H1 (cell line): ENCODE data around the gene CIB4. TPM values are rescaled to one million over a fixed set of nuclear protein-coding genes. Genes with fewer than 3 reads are reported as not detected.

Experiments used
- BCL11A ChIP-seq, 2 experiments: IDR thresholded peaks; one replicate each; pipeline ENCODE4 v1.6.1; 2011; ENCODE audit warnings: low read depth in 2 of 2, low read length in 2 of 2, mild to moderate bottlenecking in 2 of 2
- CBX8 ChIP-seq: fragments of 300-800, 300-1000 bp; sonication (generic); IDR thresholded peaks from 2 replicates; pipeline ENCODE4 v1.7.1; 2016; ENCODE audit warnings: low read depth, low read length, borderline replicate concordance
- CEBPB ChIP-seq: IDR thresholded peaks from 2 replicates; pipeline ENCODE4 v1.6.1; 2012; ENCODE audit warnings: low read depth, low read length
- CHD7 ChIP-seq: fragments of 300-600 bp; sonication (generic); IDR thresholded peaks from 2 replicates; pipeline ENCODE4 v1.7.1; 2012; ENCODE audit warnings: low read length, moderate library complexity, mild to moderate bottlenecking, inconsistent platforms; ENCODE audit not compliant: insufficient replicate concordance
- CTBP2 ChIP-seq: IDR thresholded peaks from 2 replicates; pipeline ENCODE4 v1.7.0; 2011; ENCODE audit warnings: borderline replicate concordance, mild to moderate bottlenecking, moderate library complexity, mixed read lengths, low read length; ENCODE audit not compliant: insufficient read depth, insufficient read length
- HDAC2 ChIP-seq, 2 experiments: fragments of 300-600 bp in 1 of 2; sonication (generic) in 1 of 2; IDR thresholded peaks; 2 replicates each; pipeline ENCODE4 v1.6.1; 2011 to 2012; ENCODE audit warnings: low read depth in 2 of 2, low read length in 2 of 2, mild to moderate bottlenecking in 2 of 2, moderate library complexity in 2 of 2, borderline replicate concordance in 1 of 2, inconsistent platforms in 1 of 2
- POU5F1 ChIP-seq: IDR thresholded peaks from 2 replicates; pipeline ENCODE4 v1.6.1; 2011; ENCODE audit warnings: low read depth, mild to moderate bottlenecking, low read length, moderate library complexity
- SIN3A ChIP-seq, 2 experiments: IDR thresholded peaks in 1 of 2; conservative IDR thresholded peaks in 1 of 2; 2 replicates each; pipeline ENCODE4 v1.6.1; 2011 to 2012; ENCODE audit warnings: low read length in 2 of 2, improper control_type of control experiment in 1 of 2, low read depth in 1 of 2, mild to moderate bottlenecking in 1 of 2
- SIX5 ChIP-seq: IDR thresholded peaks from 2 replicates; pipeline ENCODE4 v1.6.1; 2011; ENCODE audit warnings: mild to moderate bottlenecking, low read depth, low read length
- SP4 ChIP-seq: IDR thresholded peaks from 2 replicates; pipeline ENCODE4 v1.6.1; 2012; ENCODE audit warnings: low read length, inconsistent platforms
- ZNF274 ChIP-seq: IDR thresholded peaks from 2 replicates; pipeline ENCODE4 v1.7.0; 2012; ENCODE audit warnings: low read length, borderline replicate concordance; ENCODE audit errors: extremely low read depth
- polyA plus RNA-seq, 7 experiments: library from polyadenylated mRNA; depleted of rRNA in 3 of 7; stranded (reverse) in 5 of 7; unstranded in 2 of 7; fragments of >200 nt in 5 of 7; fragments of 200-250 nt in 2 of 7; gene quantifications; 1 replicate in 5 of 7; 2 replicates in 1 of 7; 4 replicates in 1 of 7; pipeline versions ENCODE4 v1.2.1 to v1.2.3, GENCODE V29; 2011 to 2013; ENCODE audit warnings: missing spikeins in 2 of 7, mixed read lengths in 2 of 7
- total RNA-seq: library from RNA; stranded (reverse); fragmentation: NEBNext Ultra II Directional; extraction: Animal tissue kit (Norgen Biotek cat#: 25700); gene quantifications from 2 replicates; pipeline ENCODE4 v1.2.1, GENCODE V29; 2021

Gene CIB4
- total and polyA plus RNA-seq, 2 of the 8 experiments (the other 6 are each of a cell fraction or from before 2014, with no cell fraction given) = not detected

GRCh38 chr2:26633351-26633945 is 7.7 kb downstream of the CIB4 start (continued):
- TF ChIP-seq CHD7 = no peak
- TF ChIP-seq SIX5 = no peak
- no peak for TF ChIP-seq BCL11A (IDR thresholded peaks at IDR 0.05; ENCODE audit: low read depth in 2 of 2, low read length in 2 of 2)
- TF ChIP-seq ZNF274 = no peak
- TF ChIP-seq SP4 = no peak
- no peak for TF ChIP-seq SIN3A (conservative IDR thresholded peaks at IDR 0.05 in 1 of 2, IDR thresholded peaks at IDR 0.05 in 1 of 2; ENCODE audit: low read depth in 1 of 2, low read length in 2 of 2)
- no peak for TF ChIP-seq CBX8
- TF ChIP-seq CTBP2 = no peak
- no peak for TF ChIP-seq CEBPB
- TF ChIP-seq POU5F1 = no peak
- no peak for TF ChIP-seq HDAC2 (IDR thresholded peaks at IDR 0.05; ENCODE audit: borderline replicate concordance in 1 of 2, low read depth in 2 of 2, low read length in 2 of 2)
